GM10248 (cell line): ENCODE measurements around the gene F7.

Experiments
- CTCF ChIA-PET: fragments of 300-600 bp; sonication (Branson Sonifier 250); formaldehyde crosslinking; extraction: SDS; loops from one replicate; lab custom pipeline; 2021; ENCODE audit warnings: antibody characterized with exemption; lab: Yijun Ruan, JAX
- POLR2A ChIA-PET: fragments of 350-650 bp; sonication (Branson Sonifier 250); formaldehyde crosslinking; extraction: SDS; loops from one replicate; lab custom pipeline; 2020; ENCODE audit warnings: antibody characterized with exemption; lab: Yijun Ruan, JAX
- DNase-seq: peaks from one replicate; pipeline ENCODE4 v3.0.0; 2012; ENCODE audit errors: extremely low spot score
- CTCF ChIP-seq: IDR thresholded peaks from 2 replicates; pipeline ENCODE4 v1.5.1; 2012; ENCODE audit warnings: mild to moderate bottlenecking, low read depth; ENCODE audit errors: extremely low read depth, missing control alignments, control extremely low read depth

Gene F7

GRCh38 chr13:113090806-113091205 is 14.8 kb upstream of the F7 start:
- no peak for TF ChIP-seq CTCF
- POLR2A ChIA-PET, result no interaction called here
- CTCF ChIA-PET, result no interaction called here
- DNase-seq, result no peak

GRCh38 chr13:113091211-113091771 is 14.3 kb upstream of the F7 start:
- TF ChIP-seq CTCF, result no peak
- ChIA-PET CTCF (no interaction called here), POLR2A (no interaction called here)
- DNase-seq, result no peak

- ChIA-PET CTCF (no interaction called here), POLR2A (no interaction called here)
- TF ChIP-seq CTCF, result no peak
Measured at GRCh38 chr13:113091891-113092775, 13.5 kb upstream of the F7 start.

GRCh38 chr13:113092776-113093579 is 12.6 kb upstream of the F7 start:
- CTCF ChIA-PET, result no interaction called here
- no peak for TF ChIP-seq CTCF
- POLR2A ChIA-PET, result no interaction called here
- DNase-seq, result no peak

More at GRCh38 chr13:113091891-113092775, 13.5 kb upstream of the F7 start:
- no peak for DNase-seq

- ChIA-PET POLR2A (no interaction called here), CTCF (interaction anchor here (1.0 kb wide), 1 partner anchor 11 kb away, joined by 3 read pairs; no protein-coding TSS in a partner anchor)
- no peak for DNase-seq
- no peak for TF ChIP-seq CTCF
Measured at GRCh38 chr13:113093580-113094409, 11.8 kb upstream of the F7 start.
